MM.1S (cell line): Measurements from ENCODE around the gene MUC12.
"Not testable (repeated sequence)": the region's sequence is repeated elsewhere in the genome, so short reads cannot be mapped to it uniquely, and the experiment has no call there.

Source experiments
- DNase-seq: peaks from one replicate; pipeline ENCODE4 v3.0.0-alpha.2; 2015
- H2AFZ ChIP-seq: fragments of 300-600 bp; sonication (generic); 2 replicates; pipeline ENCODE4 v1.6.0; 2016; ENCODE audit warnings: antibody characterized with exemption, low read length
- H3F3A ChIP-seq: fragments of 300-600 bp; sonication (generic); 2 replicates; pipeline ENCODE4 v1.6.1; 2016; ENCODE audit warnings: mild to moderate bottlenecking, antibody characterized with exemption, low read length, moderate library complexity, mixed read lengths; ENCODE audit not compliant: insufficient read depth
- H3K27ac ChIP-seq: fragments of 300-600 bp; sonication (generic); 2 replicates; pipeline ENCODE4 v1.5.1; 2016; ENCODE audit warnings: mild to moderate bottlenecking, low read length
- H3K27me3 ChIP-seq: fragments of 300-600 bp; sonication (generic); replicated peaks from 2 replicates; pipeline ENCODE4 v1.6.0; 2016; ENCODE audit warnings: low read length; ENCODE audit not compliant: insufficient read depth
- H3K36me3 ChIP-seq: fragments of 300-600 bp; sonication (generic); replicated peaks from 2 replicates; pipeline ENCODE4 v1.6.1; 2016; ENCODE audit warnings: mild to moderate bottlenecking, low read length, mixed read lengths; ENCODE audit not compliant: insufficient read depth
- H3K4me1 ChIP-seq: fragments of 300-600 bp; sonication (generic); 2 replicates; pipeline ENCODE4 v1.6.1; 2016; ENCODE audit warnings: low read length, mixed read lengths
- H3K4me2 ChIP-seq: fragments of 300-600 bp; sonication (generic); 2 replicates; pipeline ENCODE4 v1.6.0; 2016; ENCODE audit warnings: low read depth, low read length
- H3K4me3 ChIP-seq: fragments of 300-600 bp; sonication (generic); 2 replicates; pipeline ENCODE4 v1.5.1; 2016; ENCODE audit warnings: low read length, mixed read lengths
- H3K79me2 ChIP-seq: fragments of 300-600 bp; sonication (generic); 2 replicates; pipeline ENCODE4 v1.6.1; 2016; ENCODE audit warnings: mixed run types, low read length, mixed read lengths
- H3K9ac ChIP-seq: fragments of 300-600 bp; sonication (generic); 2 replicates; pipeline ENCODE4 v1.6.1; 2016; ENCODE audit warnings: low read length, mixed read lengths
- H3K9me2 ChIP-seq: fragments of 300-600 bp; sonication (generic); replicated peaks from 2 replicates; pipeline ENCODE4 v1.6.1; 2016; ENCODE audit warnings: mild to moderate bottlenecking, low read length, mixed read lengths; ENCODE audit not compliant: insufficient read depth
- H3K9me3 ChIP-seq: fragments of 300-600 bp; sonication (generic); replicated peaks from 2 replicates; pipeline ENCODE4 v1.6.1; 2016; ENCODE audit warnings: mild to moderate bottlenecking, low read length, mixed read lengths; ENCODE audit not compliant: insufficient read depth
- H4K20me1 ChIP-seq: fragments of 300-600 bp; sonication (generic); 2 replicates; pipeline ENCODE4 v1.6.1; 2016; ENCODE audit warnings: mild to moderate bottlenecking, low read length, moderate library complexity, mixed read lengths; ENCODE audit not compliant: insufficient read depth
- EZH2 ChIP-seq: fragments of 300-600 bp; sonication (generic); optimal IDR thresholded peaks from 2 replicates; pipeline ENCODE3; 2017; ENCODE audit warnings: low read depth, mild to moderate bottlenecking, antibody characterized with exemption, low read length, mixed read lengths
- EZH2phosphoT487 ChIP-seq: fragments of 300-600 bp; sonication (generic); IDR thresholded peaks from 2 replicates; pipeline ENCODE4 v1.6.1; 2018; ENCODE audit warnings: antibody characterized with exemption, low read length
- TF ChIP-seq, protein P1 (sequence below): fragments of 300-600 bp; sonication (generic); IDR thresholded peaks from 2 replicates; pipeline ENCODE4 v1.5.1; 2016; ENCODE audit warnings: antibody characterized with exemption, low read length, mixed read lengths

Gene MUC12

GRCh38 chr7:100975371-100975821, 6.0 kb downstream of the MUC12 start:
- Histone ChIP-seq H3K4me3 (no peak overlapping the region), H3K9me3 (no peaks in the 10 kb centered on the region), H2AFZ (no peak overlapping the region), H3K9me2 (no peaks in the 10 kb centered on the region), H3K79me2 (no peaks in the 10 kb centered on the region), H3K36me3 (no peaks in the 10 kb centered on the region), H3F3A (no peaks in the 10 kb centered on the region), H4K20me1 (no peaks in the 10 kb centered on the region), H3K27me3 (peaks cover 45% of the 10 kb centered on the region), H3K27ac (no peak overlapping the region), H3K4me2 (no peak overlapping the region), H3K9ac (no peak overlapping the region), H3K4me1 (no peaks in the 10 kb centered on the region)
- TF ChIP-seq EZH2phosphoT487, result no peak
- TF ChIP-seq, protein P1, sequence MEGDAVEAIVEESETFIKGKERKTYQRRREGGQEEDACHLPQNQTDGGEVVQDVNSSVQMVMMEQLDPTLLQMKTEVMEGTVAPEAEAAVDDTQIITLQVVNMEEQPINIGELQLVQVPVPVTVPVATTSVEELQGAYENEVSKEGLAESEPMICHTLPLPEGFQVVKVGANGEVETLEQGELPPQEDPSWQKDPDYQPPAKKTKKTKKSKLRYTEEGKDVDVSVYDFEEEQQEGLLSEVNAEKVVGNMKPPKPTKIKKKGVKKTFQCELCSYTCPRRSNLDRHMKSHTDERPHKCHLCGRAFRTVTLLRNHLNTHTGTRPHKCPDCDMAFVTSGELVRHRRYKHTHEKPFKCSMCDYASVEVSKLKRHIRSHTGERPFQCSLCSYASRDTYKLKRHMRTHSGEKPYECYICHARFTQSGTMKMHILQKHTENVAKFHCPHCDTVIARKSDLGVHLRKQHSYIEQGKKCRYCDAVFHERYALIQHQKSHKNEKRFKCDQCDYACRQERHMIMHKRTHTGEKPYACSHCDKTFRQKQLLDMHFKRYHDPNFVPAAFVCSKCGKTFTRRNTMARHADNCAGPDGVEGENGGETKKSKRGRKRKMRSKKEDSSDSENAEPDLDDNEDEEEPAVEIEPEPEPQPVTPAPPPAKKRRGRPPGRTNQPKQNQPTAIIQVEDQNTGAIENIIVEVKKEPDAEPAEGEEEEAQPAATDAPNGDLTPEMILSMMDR, result no peak
- TF ChIP-seq EZH2, result no peak
- no peak for DNase-seq

DNA sequence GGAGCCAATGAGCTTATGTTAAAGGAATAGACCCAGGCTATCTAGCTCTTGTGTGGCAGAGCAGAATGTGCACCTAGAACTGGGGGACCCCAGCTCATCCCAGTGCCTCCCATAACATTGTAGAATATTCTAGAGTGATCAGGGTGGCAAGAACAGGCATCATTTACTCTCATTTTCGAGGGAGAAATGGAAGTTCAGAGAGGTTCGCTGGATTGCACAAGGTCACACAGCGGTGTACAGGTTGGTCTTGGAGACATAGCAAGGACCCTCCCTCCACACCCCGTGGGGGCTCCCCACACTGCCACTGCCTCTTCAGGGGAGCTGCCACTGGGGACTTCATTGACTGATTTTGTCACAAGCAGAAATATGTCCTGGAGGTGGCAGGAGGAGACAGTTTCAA, 8.9 kb downstream of the MUC12 start:
- no peaks in the 10 kb centered on the region for H3F3A ChIP-seq
- TF ChIP-seq, protein P1, result no peak
- no peak for TF ChIP-seq EZH2phosphoT487
- H4K20me1 ChIP-seq, result no peaks in the 10 kb centered on the region
- H3K4me3 ChIP-seq, result no peak overlapping the region
- H3K27me3 ChIP-seq, result peaks cover 44% of the 10 kb centered on the region
- no peak overlapping the region for H2AFZ ChIP-seq
- no peaks in the 10 kb centered on the region for H3K36me3 ChIP-seq
- H3K79me2 ChIP-seq, result no peaks in the 10 kb centered on the region
- no peaks in the 10 kb centered on the region for H3K9me2 ChIP-seq
- H3K9ac ChIP-seq, result no peak overlapping the region
- H3K27ac ChIP-seq, result no peak overlapping the region
- no peaks in the 10 kb centered on the region for H3K4me1 ChIP-seq
- H3K4me2 ChIP-seq, result no peak overlapping the region
- DNase-seq, result no peak
- H3K9me3 ChIP-seq, result no peaks in the 10 kb centered on the region

DNA sequence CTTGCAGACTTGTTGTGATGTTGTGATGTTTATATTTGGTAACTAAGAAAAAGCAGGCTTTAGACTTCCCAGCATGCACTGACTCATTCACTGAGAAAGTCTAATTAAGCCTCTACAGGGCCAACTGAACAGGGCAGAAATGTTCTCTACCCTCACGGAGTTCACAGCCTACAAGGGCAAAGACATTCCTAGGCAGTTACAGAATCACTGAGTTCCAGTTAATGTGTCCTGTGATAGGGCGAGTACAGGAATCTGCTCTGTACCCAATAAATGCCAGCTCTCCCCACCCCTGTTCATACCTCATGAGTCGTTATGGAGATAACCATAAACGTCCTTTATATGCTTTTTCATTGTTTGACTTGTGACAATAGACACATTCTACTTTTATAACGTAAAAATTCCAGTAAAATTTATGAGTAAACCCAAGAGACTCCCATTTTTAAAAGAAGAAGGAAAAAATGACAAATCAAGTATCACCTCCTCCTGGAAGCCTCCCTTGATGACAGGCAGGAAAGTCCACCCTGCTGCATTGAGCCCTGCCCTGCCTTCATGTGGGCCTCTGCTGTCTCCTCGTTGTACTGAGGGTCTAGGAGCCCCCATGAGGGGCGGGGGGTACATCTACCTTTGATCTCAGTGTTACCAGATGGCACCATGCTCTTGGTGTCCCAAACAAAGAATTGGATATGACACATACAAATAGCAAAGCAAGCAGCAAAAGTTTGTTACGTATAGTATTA, 14.3 kb downstream of the MUC12 start:
- Histone ChIP-seq H2AFZ (no peak overlapping the region), H3K9ac (no peak overlapping the region), H3K4me2 (no peak overlapping the region), H3F3A (no peaks in the 10 kb centered on the region), H3K36me3 (no peaks in the 10 kb centered on the region), H3K79me2 (no peaks in the 10 kb centered on the region), H4K20me1 (no peaks in the 10 kb centered on the region), H3K27ac (no peak overlapping the region), H3K4me3 (no peak overlapping the region), H3K27me3 (peaks cover 62% of the 10 kb centered on the region), H3K4me1 (no peaks in the 10 kb centered on the region), H3K9me3 (no peaks in the 10 kb centered on the region), H3K9me2 (no peaks in the 10 kb centered on the region)
- TF ChIP-seq EZH2phosphoT487 (no peak), EZH2 (no peak)
- TF ChIP-seq, protein P1, result no peak
- no peak for DNase-seq

DNA sequence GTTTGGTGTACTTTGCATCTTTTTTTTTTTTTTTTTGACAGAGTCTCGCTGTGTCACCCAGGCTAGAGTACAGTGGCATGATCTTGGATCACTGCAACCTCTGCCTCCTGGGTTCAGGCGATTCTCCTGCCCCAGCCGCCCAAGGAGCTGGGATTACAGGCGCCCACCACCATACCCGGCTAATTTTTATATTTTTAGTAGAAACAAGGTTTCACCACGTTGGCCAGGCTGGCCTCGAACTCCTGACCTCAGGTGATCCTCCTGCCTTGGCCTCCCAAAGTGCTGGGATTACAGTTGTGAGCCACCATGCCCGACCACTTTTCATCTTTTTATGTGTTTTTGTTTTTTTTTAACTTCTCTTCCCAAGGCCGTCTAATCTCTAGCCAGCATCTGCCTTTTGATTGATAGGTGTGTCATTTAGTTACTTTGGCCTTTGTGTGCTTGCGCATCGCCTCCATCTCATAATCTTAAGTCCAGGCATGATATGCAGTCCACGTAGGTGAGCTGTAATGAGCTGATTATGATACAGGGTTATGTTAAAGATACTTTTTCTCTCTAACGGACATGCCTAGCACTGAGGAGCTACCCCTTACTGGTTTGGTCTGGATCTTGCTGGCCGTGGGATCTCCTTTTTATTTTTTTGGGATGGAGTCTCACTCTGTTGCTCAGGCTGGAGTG, 15.0 kb downstream of the MUC12 start:
- H4K20me1 ChIP-seq, H3K9ac ChIP-seq, H3F3A ChIP-seq, H3K4me1 ChIP-seq, H3K36me3 ChIP-seq, H3K9me3 ChIP-seq, H3K4me2 ChIP-seq, H3K27ac ChIP-seq, H3K4me3 ChIP-seq, H2AFZ ChIP-seq, H3K9me2 ChIP-seq, H3K79me2 ChIP-seq, DNase-seq: not testable (repeated sequence)
- H3K27me3 ChIP-seq, result peaks cover 58% of the 10 kb centered on the region

GRCh38 chr7:100985033-100985797, 15.8 kb downstream of the MUC12 start:
- H3K4me3 ChIP-seq, DNase-seq, H3K9me3 ChIP-seq, H3K9me2 ChIP-seq, H3F3A ChIP-seq, H3K27ac ChIP-seq, H4K20me1 ChIP-seq, H3K9ac ChIP-seq, H2AFZ ChIP-seq, H3K4me2 ChIP-seq, H3K79me2 ChIP-seq, H3K4me1 ChIP-seq, H3K36me3 ChIP-seq: not testable (repeated sequence)
- peaks cover 62% of the 10 kb centered on the region for H3K27me3 ChIP-seq
